GM12891 (cell line): Measurements from ENCODE around the gene GLIS1.

Experiments
- PAX5 ChIP-seq: IDR thresholded peaks from 2 replicates; pipeline ENCODE4 v1.6.1; 2011; ENCODE audit warnings: low read length, moderate library complexity, mild to moderate bottlenecking; ENCODE audit not compliant: insufficient read depth, severe bottlenecking
- POLR2A ChIP-seq: IDR thresholded peaks from 2 replicates; pipeline ENCODE4 v1.6.1; 2011; ENCODE audit warnings: low read depth, low read length, control low read depth
- POLR2AphosphoS5 ChIP-seq: IDR thresholded peaks from 2 replicates; pipeline ENCODE4 v1.6.1; 2011; ENCODE audit warnings: low read depth, low read length, control low read depth
- POU2F2 ChIP-seq: IDR thresholded peaks from 2 replicates; pipeline ENCODE4 v1.6.1; 2011; ENCODE audit warnings: low read depth, mild to moderate bottlenecking, control low read depth, low read length, moderate library complexity
- SPI1 ChIP-seq: IDR thresholded peaks from 2 replicates; pipeline ENCODE4 v1.6.1; 2011; ENCODE audit warnings: low read depth, low read length, control low read depth
- TAF1 ChIP-seq: IDR thresholded peaks from 2 replicates; pipeline ENCODE4 v1.6.1; 2011; ENCODE audit warnings: low read depth, low read length, control low read depth

GRCh38 chr1:53482441-53483153 lies 256.4 kb downstream of the GLIS1 start:
- TF ChIP-seq PAX5 (no peak), POLR2AphosphoS5 (no peak), TAF1 (no peak), POLR2A (no peak), SPI1 (no peak), POU2F2 (no peak)
